Fibroblast of mammary gland (primary cell): ENCODE results near the gene CA10.

ENCODE experiments used
- DNase-seq: peaks from one replicate; pipeline ENCODE4 v3.0.0-alpha.2; 2010; ENCODE audit warnings: low read depth
- H3K4me3 ChIP-seq: 2 replicates; pipeline ENCODE4 v1.5.1; 2011; ENCODE audit warnings: low read depth, mild to moderate bottlenecking, low read length, moderate library complexity; ENCODE audit not compliant: control insufficient read depth
- CTCF ChIP-seq: conservative IDR thresholded peaks from 2 replicates; pipeline ENCODE4 v1.5.1; 2011; ENCODE audit warnings: low read depth, low read length, inconsistent platforms; ENCODE audit not compliant: control insufficient read depth, insufficient read depth

Gene CA10

GRCh38 chr17:51852603-51853002, 305.9 kb downstream of the CA10 start:
- DNase-seq, result no peak
- no peak for TF ChIP-seq CTCF
- H3K4me3 ChIP-seq, result no peak overlapping the region

DNA sequence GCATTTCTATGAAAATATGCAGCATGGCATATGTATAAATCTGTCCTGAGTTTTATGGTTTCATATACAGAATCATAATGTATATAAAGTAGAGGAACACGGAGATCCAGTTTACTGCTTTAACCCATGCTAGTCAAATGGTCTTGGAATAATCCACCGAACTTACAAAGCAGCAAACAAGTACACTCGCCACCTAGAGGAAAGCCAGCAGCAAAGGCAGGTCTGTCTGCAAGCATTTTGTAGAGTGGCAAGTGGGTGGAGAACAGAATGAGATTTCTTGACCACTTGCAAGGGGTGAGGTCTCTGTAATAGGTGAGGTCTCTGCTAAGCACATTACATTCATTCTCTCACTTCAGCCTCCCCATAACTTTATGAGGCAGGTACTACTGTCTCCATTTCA, 308.3 kb downstream of the CA10 start:
- no peak for DNase-seq
- TF ChIP-seq CTCF, result no peak
- no peak overlapping the region for H3K4me3 ChIP-seq

GRCh38 chr17:51848451-51848850, 310.1 kb downstream of the CA10 start:
- TF ChIP-seq CTCF, result no peak
- H3K4me3 ChIP-seq, result no peak overlapping the region
- DNase-seq, result no peak

DNA sequence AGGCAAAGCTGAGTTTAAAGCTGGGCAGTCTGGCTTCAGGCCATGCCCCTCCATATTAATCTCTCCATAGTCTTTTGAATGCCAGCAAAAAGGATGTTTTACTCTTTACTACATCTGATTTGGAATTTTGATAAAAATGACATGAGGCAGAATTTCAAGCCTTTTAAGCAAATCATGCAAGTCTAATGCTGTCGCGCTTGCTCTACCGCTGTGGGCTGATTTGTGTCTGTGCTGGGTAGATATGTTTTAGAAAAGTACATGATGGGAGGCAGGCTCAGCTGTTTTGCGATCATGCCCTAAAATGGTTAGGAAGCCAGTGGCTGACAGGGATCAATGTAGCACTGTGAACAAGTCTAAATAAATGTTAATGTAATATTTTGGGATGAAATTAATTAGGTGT, 311.9 kb downstream of the CA10 start:
- no peak for TF ChIP-seq CTCF
- H3K4me3 ChIP-seq, result no peak overlapping the region
- DNase-seq, result no peak

DNA sequence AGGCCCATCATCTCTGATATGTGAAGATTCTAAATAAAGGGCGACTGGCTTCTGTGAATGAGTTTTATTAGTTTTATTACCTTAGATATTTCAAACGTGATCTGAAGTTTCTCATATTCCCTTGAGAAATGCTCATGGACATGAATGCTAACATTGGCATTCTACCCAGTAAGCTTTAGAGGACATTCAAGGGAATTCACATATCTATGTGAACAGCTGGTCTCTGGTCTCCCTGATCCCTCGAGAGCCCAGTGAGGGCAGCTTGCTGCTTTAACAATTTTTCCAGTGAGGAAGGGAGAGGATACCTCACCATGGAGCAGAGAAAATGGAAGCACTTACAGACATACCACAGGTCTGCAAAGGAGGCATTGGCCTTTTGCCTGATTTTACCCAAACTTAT, 312.7 kb downstream of the CA10 start:
- no peak overlapping the region for H3K4me3 ChIP-seq
- no peak for TF ChIP-seq CTCF
- no peak for DNase-seq

DNA sequence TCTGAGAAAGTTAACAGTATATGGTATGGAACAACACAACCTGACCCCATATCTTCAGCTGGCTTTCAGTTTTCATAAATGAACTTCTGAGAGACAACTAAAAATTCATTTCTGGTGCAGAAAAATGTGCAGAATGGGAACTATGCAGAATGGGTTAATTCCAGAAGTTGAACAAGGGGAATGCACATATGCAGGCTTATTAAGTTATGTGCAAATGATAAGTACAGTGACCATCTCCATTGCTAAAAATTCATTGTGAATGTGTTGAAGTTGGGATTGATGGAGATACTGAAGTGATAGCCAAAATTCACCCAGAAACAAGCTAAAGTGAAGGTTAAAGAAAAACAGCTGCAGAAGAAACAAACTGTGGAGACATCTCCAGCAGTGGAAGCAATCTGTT, 315.8 kb downstream of the CA10 start:
- no peak for TF ChIP-seq CTCF
- H3K4me3 ChIP-seq, result no peak overlapping the region
- no peak for DNase-seq

GRCh38 chr17:51841669-51842068, 316.8 kb downstream of the CA10 start:
- TF ChIP-seq CTCF, result no peak
- no peak overlapping the region for H3K4me3 ChIP-seq
- DNase-seq, result no peak
